Liver (tissue), 9 donors: ENCODE measurements around the gene ITLN1. TPM values are rescaled to one million over a fixed set of nuclear protein-coding genes. Genes with fewer than 3 reads are reported as not detected.
"Not testable (repeated sequence)": the region's sequence is repeated elsewhere in the genome, so short reads cannot be mapped to it uniquely, and the experiment has no call there.

Source experiments
- DNase-seq: peaks from one replicate; pipeline ENCODE4 v3.0.0-alpha.2; 2017; ENCODE audit warnings: low spot score
- H3K27ac ChIP-seq, 2 donors: one replicate each; pipeline ENCODE4 v1.7.0; 2013; ENCODE audit warnings: inconsistent platforms in 2 of 2, low read length in 2 of 2, control low read depth in 1 of 2, low read depth in 1 of 2, mild to moderate bottlenecking in 1 of 2
- H3K27me3 ChIP-seq, 4 donors: one replicate each; pipeline versions ENCODE4 v1.6.1 to v1.7.0; 2013; ENCODE audit warnings: low read length in 3 of 4, inconsistent platforms in 1 of 4, mild to moderate bottlenecking in 1 of 4, moderate library complexity in 1 of 4; ENCODE audit not compliant: control insufficient read depth in 4 of 4, insufficient read depth in 4 of 4
- H3K36me3 ChIP-seq, 4 donors: one replicate each; pipeline versions ENCODE4 v1.6.1 to v1.7.0; 2013; ENCODE audit warnings: low read length in 3 of 4, mild to moderate bottlenecking in 3 of 4, low read depth in 1 of 4, moderate library complexity in 1 of 4; ENCODE audit not compliant: control insufficient read depth in 4 of 4, insufficient read depth in 3 of 4
- H3K4me1 ChIP-seq, 4 donors: one replicate each; pipeline versions ENCODE4 v1.6.1 to v1.7.0; 2013; ENCODE audit warnings: low read length in 3 of 4, mild to moderate bottlenecking in 3 of 4, moderate library complexity in 1 of 4; ENCODE audit not compliant: control insufficient read depth in 4 of 4, insufficient read depth in 4 of 4
- H3K4me3 ChIP-seq, 3 donors: one replicate each; pipeline versions ENCODE4 v1.6.1 to v1.7.0; 2013; ENCODE audit warnings: low read length in 3 of 3, control low read depth in 1 of 3, low read depth in 1 of 3, mild to moderate bottlenecking in 1 of 3
- H3K9ac ChIP-seq, 2 donors: one replicate each; pipeline ENCODE4 v1.7.0; 2013; ENCODE audit warnings: low read length in 2 of 2, mild to moderate bottlenecking in 2 of 2, moderate library complexity in 2 of 2, control low read depth in 1 of 2, low read depth in 1 of 2
- H3K9me3 ChIP-seq, 4 donors: one replicate each; pipeline versions ENCODE4 v1.6.1 to v1.7.0; 2013; ENCODE audit warnings: low read length in 3 of 4; ENCODE audit not compliant: control insufficient read depth in 4 of 4
- FOXA1 ChIP-seq: IDR thresholded peaks from 2 replicates; pipeline ENCODE4 v1.6.1; 2016; ENCODE audit warnings: antibody characterized with exemption
- FOXA2 ChIP-seq: IDR thresholded peaks from 2 replicates; pipeline ENCODE4 v1.6.1; 2016; ENCODE audit warnings: antibody characterized with exemption
- GABPA ChIP-seq, 2 donors: IDR thresholded peaks in 1 of 2; conservative IDR thresholded peaks in 1 of 2; 2 replicates each; pipeline ENCODE4 v1.6.1; 2016; ENCODE audit warnings: antibody characterized with exemption in 2 of 2, mild to moderate bottlenecking in 1 of 2, moderate library complexity in 1 of 2
- HNF4G ChIP-seq: IDR thresholded peaks from 2 replicates; pipeline ENCODE4 v1.6.1; 2016; ENCODE audit warnings: antibody characterized with exemption
- MAX ChIP-seq: IDR thresholded peaks from 2 replicates; pipeline ENCODE4 v1.6.1; 2016; ENCODE audit warnings: antibody characterized with exemption
- NR2F2 ChIP-seq: IDR thresholded peaks from 2 replicates; pipeline ENCODE4 v1.6.1; 2016; ENCODE audit warnings: antibody characterized with exemption
- RAD21 ChIP-seq, 2 donors: IDR thresholded peaks; 2 replicates each; pipeline ENCODE4 v1.6.1; 2016; ENCODE audit warnings: antibody characterized with exemption in 2 of 2, mild to moderate bottlenecking in 2 of 2
- REST ChIP-seq: IDR thresholded peaks from 2 replicates; pipeline ENCODE4 v1.6.1; 2016; ENCODE audit warnings: antibody characterized with exemption, mild to moderate bottlenecking
- RXRA ChIP-seq, 2 donors: IDR thresholded peaks; 2 replicates each; pipeline ENCODE4 v1.6.1; 2017 to 2018; ENCODE audit warnings: antibody characterized with exemption in 2 of 2, mild to moderate bottlenecking in 1 of 2
- SP1 ChIP-seq: IDR thresholded peaks from 2 replicates; pipeline ENCODE4 v1.6.1; 2018; ENCODE audit warnings: antibody characterized with exemption, mild to moderate bottlenecking
- TAF1 ChIP-seq: conservative IDR thresholded peaks from 2 replicates; pipeline ENCODE4 v1.6.1; 2016; ENCODE audit warnings: antibody characterized with exemption, mild to moderate bottlenecking
- YY1 ChIP-seq: IDR thresholded peaks from 2 replicates; pipeline ENCODE4 v1.6.1; 2016; ENCODE audit warnings: antibody characterized with exemption, mild to moderate bottlenecking
- ZBTB33 ChIP-seq: IDR thresholded peaks from 2 replicates; pipeline ENCODE4 v1.6.1; 2016; ENCODE audit warnings: antibody characterized with exemption
- WGBS: extraction: QIAGEN DNeasy Blood & Tissue Kit; methylation state at CpG from one replicate; pipeline ENCODE4 v1.1.7; 2013; 5-methylcytosine and 5-hydroxymethylcytosine counted together
- polyA plus RNA-seq, 2 donors: library from polyadenylated mRNA; stranded (reverse) in 1 of 2; unstranded in 1 of 2; fragments of 200-250 nt in 1 of 2; fragments of >200 nt in 1 of 2; fragmentation: Nextera tagmentation in 1 of 2; extraction: Ambion mirVana in 1 of 2; gene quantifications; one replicate each; pipeline versions ENCODE4 v1.2.1 to v1.2.3, GENCODE V29; 2013 to 2015
- total RNA-seq, 2 donors: library from RNA; depleted of rRNA; stranded (reverse); fragments of >200 nt; gene quantifications; one replicate each; pipeline ENCODE4 v1.2.3, GENCODE V29; 2014
- TF ChIP-seq, protein P1 (sequence below): IDR thresholded peaks from 2 replicates; pipeline ENCODE4 v1.6.1; 2016; ENCODE audit warnings: antibody characterized with exemption
- TF ChIP-seq, protein P2 (sequence below): fragments of 150-350 bp; IDR thresholded peaks from 2 replicates; pipeline ENCODE4 v1.5.1; 2017; ENCODE audit warnings: improper control_type of control experiment, low read depth, low read length; ENCODE audit not compliant: missing input control
- donor health status: healthy.
- donor health status: healthy.
- donor health status: healthy.
- donor health status: healthy.
- donor health status: healthy.

The ITLN1 gene
- total and polyA plus RNA-seq, 4 donors: 3.7 to 13.4 (median 5.5) TPM

- not testable (repeated sequence) for H3K27ac ChIP-seq, H3K27me3 ChIP-seq, H3K9ac ChIP-seq, DNase-seq, H3K4me3 ChIP-seq, H3K4me1 ChIP-seq, H3K36me3 ChIP-seq, H3K9me3 ChIP-seq
- 96% methylated on average over 18 of the region's 18 CpGs for WGBS
Observed at GRCh38 chr1:160894368-160895135, 9.6 kb upstream of the ITLN1 start.

DNA sequence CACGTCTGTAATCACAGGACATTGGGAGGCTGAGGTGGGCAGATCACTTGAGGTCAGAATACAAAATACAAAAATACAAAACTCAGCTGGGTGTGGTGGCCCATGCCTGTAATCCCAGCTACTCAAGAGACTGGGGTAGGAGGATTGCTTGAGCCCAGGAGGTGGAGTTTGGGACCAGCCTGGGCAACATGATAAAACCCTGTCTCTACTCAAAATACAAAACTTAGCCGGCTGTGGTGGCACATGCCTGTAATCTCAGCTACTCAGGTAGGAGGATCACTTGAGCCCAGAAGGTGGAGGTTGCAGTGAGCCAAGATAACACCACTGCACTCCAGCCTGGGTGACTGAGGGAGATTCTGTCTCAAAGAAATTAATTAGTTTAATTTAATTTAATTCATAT is 6.5 kb upstream of the ITLN1 start:
- DNase-seq: no peak
- no peak overlapping the region for H3K27ac ChIP-seq
- 59% methylated on average over 2 of the region's 2 CpGs for WGBS
- TF ChIP-seq FOXA2 (no peak), TAF1 (no peak), HNF4G (no peak), RXRA (IDR thresholded peaks at IDR 0.05) (no peak), MAX (no peak), NR2F2 (no peak), SP1 (no peak), FOXA1 (no peak), YY1 (no peak), REST (no peak), GABPA (IDR thresholded peaks at IDR 0.05 in 1 of 2, conservative IDR thresholded peaks at IDR 0.05 in 1 of 2) (no peak), ZBTB33 (no peak), RAD21 (IDR thresholded peaks at IDR 0.05) (no peak)
- TF ChIP-seq, protein P1, sequence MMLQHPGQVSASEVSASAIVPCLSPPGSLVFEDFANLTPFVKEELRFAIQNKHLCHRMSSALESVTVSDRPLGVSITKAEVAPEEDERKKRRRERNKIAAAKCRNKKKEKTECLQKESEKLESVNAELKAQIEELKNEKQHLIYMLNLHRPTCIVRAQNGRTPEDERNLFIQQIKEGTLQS: no peak
- TF ChIP-seq, protein P2, sequence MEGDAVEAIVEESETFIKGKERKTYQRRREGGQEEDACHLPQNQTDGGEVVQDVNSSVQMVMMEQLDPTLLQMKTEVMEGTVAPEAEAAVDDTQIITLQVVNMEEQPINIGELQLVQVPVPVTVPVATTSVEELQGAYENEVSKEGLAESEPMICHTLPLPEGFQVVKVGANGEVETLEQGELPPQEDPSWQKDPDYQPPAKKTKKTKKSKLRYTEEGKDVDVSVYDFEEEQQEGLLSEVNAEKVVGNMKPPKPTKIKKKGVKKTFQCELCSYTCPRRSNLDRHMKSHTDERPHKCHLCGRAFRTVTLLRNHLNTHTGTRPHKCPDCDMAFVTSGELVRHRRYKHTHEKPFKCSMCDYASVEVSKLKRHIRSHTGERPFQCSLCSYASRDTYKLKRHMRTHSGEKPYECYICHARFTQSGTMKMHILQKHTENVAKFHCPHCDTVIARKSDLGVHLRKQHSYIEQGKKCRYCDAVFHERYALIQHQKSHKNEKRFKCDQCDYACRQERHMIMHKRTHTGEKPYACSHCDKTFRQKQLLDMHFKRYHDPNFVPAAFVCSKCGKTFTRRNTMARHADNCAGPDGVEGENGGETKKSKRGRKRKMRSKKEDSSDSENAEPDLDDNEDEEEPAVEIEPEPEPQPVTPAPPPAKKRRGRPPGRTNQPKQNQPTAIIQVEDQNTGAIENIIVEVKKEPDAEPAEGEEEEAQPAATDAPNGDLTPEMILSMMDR: no peak
- no peak overlapping the region for H3K4me3 ChIP-seq
- H3K4me1 ChIP-seq: no peaks in the 10 kb centered on the region
- no peak overlapping the region for H3K9ac ChIP-seq
- H3K9me3 ChIP-seq: no peaks in the 10 kb centered on the region
- peaks cover 0 to 4% (median 0%) of the 10 kb centered on the region in 4 donors for H3K27me3 ChIP-seq
- H3K36me3 ChIP-seq: no peaks in the 10 kb centered on the region
